Measurements from ENCODE around the gene YARS2.
"Not testable (repeated sequence)": the region's sequence is repeated elsewhere in the genome, so short reads cannot be mapped to it uniquely, and the experiment has no call there.

YARS2 gene

GRCh38 chr12:32753605-32754004 lies 2.1 kb downstream of the YARS2 start:
- DNase-seq (ENCODE audit: low read depth in 2 of 2), result no peak

GRCh38 chr12:32743264-32743663 lies 12.4 kb downstream of the YARS2 start:
- DNase-seq (ENCODE audit: low read depth in 2 of 2), result no peak

GRCh38 chr12:32742133-32742532 lies 13.6 kb downstream of the YARS2 start:
- DNase-seq (ENCODE audit: low read depth in 2 of 2), result no peak

GRCh38 chr12:32739279-32739678 lies 16.4 kb downstream of the YARS2 start:
- no peak for DNase-seq (ENCODE audit: low read depth in 2 of 2)

- DNase-seq (ENCODE audit: low read depth in 2 of 2), result no peak
Measured at GRCh38 chr12:32737715-32738114, 18.0 kb downstream of the YARS2 start.

- no peak for DNase-seq (ENCODE audit: low read depth in 2 of 2)
Measured at GRCh38 chr12:32736445-32736844, 19.3 kb downstream of the YARS2 start.

- no peak for DNase-seq (ENCODE audit: low read depth in 2 of 2)
Measured at GRCh38 chr12:32734952-32735351, 20.7 kb downstream of the YARS2 start.

GRCh38 chr12:32727237-32727636 lies 28.5 kb downstream of the YARS2 start:
- no peak for DNase-seq (ENCODE audit: low read depth in 2 of 2)

- no peak for DNase-seq (ENCODE audit: low read depth in 2 of 2)
Measured at GRCh38 chr12:32726286-32726685, 29.4 kb downstream of the YARS2 start.

GRCh38 chr12:32725308-32725707 lies 30.4 kb downstream of the YARS2 start:
- DNase-seq (ENCODE audit: low read depth in 2 of 2), result not testable (repeated sequence)

GRCh38 chr12:32718926-32719325 lies 36.8 kb downstream of the YARS2 start:
- no peak for DNase-seq (ENCODE audit: low read depth in 2 of 2)

GRCh38 chr12:32714772-32715171 lies 40.9 kb downstream of the YARS2 start:
- no peak for DNase-seq (ENCODE audit: low read depth in 2 of 2)

GRCh38 chr12:32708926-32709325 lies 46.8 kb downstream of the YARS2 start:
- no peak for DNase-seq (ENCODE audit: low read depth in 2 of 2)

- DNase-seq (ENCODE audit: low read depth in 2 of 2), result no peak
Measured at GRCh38 chr12:32706335-32707024, 49.2 kb downstream of the YARS2 start.

- DNase-seq (ENCODE audit: low read depth in 2 of 2), result no peak
Measured at GRCh38 chr12:32705783-32706182, 49.9 kb downstream of the YARS2 start.

GRCh38 chr12:32702946-32703345 lies 52.8 kb downstream of the YARS2 start:
- no peak for DNase-seq (ENCODE audit: low read depth in 2 of 2)

- DNase-seq (ENCODE audit: low read depth in 2 of 2), result no peak
Measured at GRCh38 chr12:32702473-32702872, 53.2 kb downstream of the YARS2 start.

- not testable (repeated sequence) for DNase-seq (ENCODE audit: low read depth in 2 of 2)
Measured at GRCh38 chr12:32699437-32699836, 56.3 kb downstream of the YARS2 start.

GRCh38 chr12:32698285-32698684 lies 57.4 kb downstream of the YARS2 start:
- no peak for DNase-seq (ENCODE audit: low read depth in 2 of 2)

- DNase-seq (ENCODE audit: low read depth in 2 of 2), result no peak
Measured at GRCh38 chr12:32697445-32697844, 58.3 kb downstream of the YARS2 start.

All from stimulated activated CD4-positive, alpha-beta T cell treated with anti-CD3 and anti-CD28 coated beads, Interleukin-4, amount 100 ng/mL, for 48 hours (primary cell).